Hematopoietic multipotent progenitor cell (in vitro differentiated cells): ENCODE data around the gene OPRL1. TPM values are rescaled to one million over a fixed set of nuclear protein-coding genes. Genes with fewer than 3 reads are reported as not detected.
A peak's percentile ranks its signal among the peaks of the same experiment; 100 is the strongest.

Experiments
- DNase-seq, 3 donors: peaks; one replicate each; pipeline ENCODE4 v3.0.0-alpha.2; 2011 to 2015; ENCODE audit warnings: low read depth in 2 of 3, low spot score in 2 of 3
- total RNA-seq: library from RNA; depleted of rRNA; stranded (reverse); fragments of >200 nt; gene quantifications from one replicate; pipeline ENCODE4 v1.2.3, GENCODE V29; 2012

OPRL1 gene
- total RNA-seq, 1 donor = 10.5 TPM

- DNase-seq = peak in 2 of 3 donors; percentile 75 to 77
Observed at GRCh38 chr20:64101731-64102621, 22.1 kb downstream of the OPRL1 start.

GRCh38 chr20:64102647-64103354 is 22.9 kb downstream of the OPRL1 start:
- DNase-seq = peak in 1 of 3 donors; percentile 40

- DNase-seq = no peak
Observed at GRCh38 chr20:64103871-64104666, 24.2 kb downstream of the OPRL1 start.

GRCh38 chr20:64104667-64105451 is 25.0 kb downstream of the OPRL1 start:
- no peak for DNase-seq

- DNase-seq = no peak
Observed at GRCh38 chr20:64105846-64106434, 26.1 kb downstream of the OPRL1 start.

GRCh38 chr20:64106435-64106961 is 26.6 kb downstream of the OPRL1 start:
- DNase-seq = no peak

- peak in 2 of 3 donors; percentile 58 to 66 for DNase-seq
Observed at GRCh38 chr20:64106981-64107735, 27.3 kb downstream of the OPRL1 start, which contains the start of gene NPBWR2. Gene NPBWR2 (minus strand): TSS chr20:64107565. CDS start chr20:64106831, 734 bp downstream.

GRCh38 chr20:64107736-64108457 is 28.0 kb downstream of the OPRL1 start:
- peak in 2 of 3 donors; percentile 66 to 78 for DNase-seq

- DNase-seq = no peak
Observed at GRCh38 chr20:64108731-64109681, 29.1 kb downstream of the OPRL1 start.

GRCh38 chr20:64109831-64110391 is 30.0 kb downstream of the OPRL1 start:
- no peak for DNase-seq

GRCh38 chr20:64110411-64111068 is 30.7 kb downstream of the OPRL1 start:
- DNase-seq = no peak

GRCh38 chr20:64111841-64112641 is 32.2 kb downstream of the OPRL1 start:
- peak in 2 of 3 donors; percentile 48 to 76 for DNase-seq

- no peak for DNase-seq
Observed at GRCh38 chr20:64112691-64113443, 33.0 kb downstream of the OPRL1 start.

GRCh38 chr20:64113444-64113775 is 33.5 kb downstream of the OPRL1 start:
- DNase-seq = no peak
